Transverse colon (tissue), 4 donors: ENCODE measurements around the gene TSLP. TPM values are rescaled to one million over a fixed set of nuclear protein-coding genes. Genes with fewer than 3 reads are reported as not detected.

Experiments
- DNase-seq: peaks from one replicate; pipeline ENCODE4 v3.0.0-alpha.2; 2019
- H3K27ac ChIP-seq, 4 donors: fragments of 200-600 bp; sonication (generic); 2 replicates each; pipeline ENCODE4 v1.5.1; 2016 to 2018; ENCODE audit warnings: inconsistent platforms in 4 of 4
- H3K27me3 ChIP-seq: fragments of 200-600 bp; sonication (generic); 2 replicates; pipeline ENCODE4 v1.5.1; 2017; ENCODE audit warnings: inconsistent platforms
- H3K36me3 ChIP-seq, 4 donors: fragments of 200-600 bp; sonication (generic); 2 replicates each; pipeline ENCODE4 v1.5.1; 2017 to 2019; ENCODE audit warnings: inconsistent platforms in 4 of 4
- H3K4me1 ChIP-seq, 4 donors: fragments of 200-600 bp; sonication (generic); 2 replicates each; pipeline ENCODE4 v1.5.1; 2017 to 2020; ENCODE audit warnings: inconsistent platforms in 4 of 4
- H3K4me3 ChIP-seq, 4 donors: fragments of 200-600 bp; sonication (generic); 1 replicate in 1 of 4; 2 replicates in 3 of 4; pipeline versions ENCODE4 v1.5.1 to v1.6.1; 2017 to 2019; ENCODE audit warnings: inconsistent platforms in 4 of 4
- H3K9me3 ChIP-seq, 2 donors: fragments of 200-600 bp; sonication (generic); 2 replicates each; pipeline ENCODE4 v1.5.1; 2017 to 2019; ENCODE audit warnings: inconsistent platforms in 2 of 2
- EP300 ChIP-seq: sonication (generic); formaldehyde crosslinking; IDR thresholded peaks from one replicate; pipeline ENCODE4 v1.6.1; 2017; ENCODE audit warnings: antibody characterized with exemption, low read depth
- POLR2A ChIP-seq: fragments of 450-650 bp; IDR thresholded peaks from one replicate; pipeline ENCODE4 v1.6.1; 2016; ENCODE audit warnings: antibody characterized with exemption, mild to moderate bottlenecking, moderate library complexity
- POLR2AphosphoS5 ChIP-seq, 3 donors: sonication (generic); formaldehyde crosslinking; IDR thresholded peaks; one replicate each; pipeline ENCODE4 v1.6.1; 2016; ENCODE audit warnings: antibody characterized with exemption in 3 of 3
- WGBS, 2 donors: methylation state at CpG; one replicate each; pipeline ENCODE4 v1.1.5; 2018; ENCODE audit warnings: low coverage in 1 of 2; 5-methylcytosine and 5-hydroxymethylcytosine counted together
- in situ Hi-C, 4 donors: fragments of 200-750 bp; cut with MboI; loops; one replicate each; pipeline versions ENCODE4 v1.15.0 to v1.15.1; 2017; ENCODE audit warnings: low sequenced_read_pairs in 3 of 4, low pct_ligation_motif_present in 1 of 4, low pct_unique_long_range_greater_than_20kb in 1 of 4
- intact Hi-C: fragments of 100-400 bp; cut with DNase I; formaldehyde crosslinking; loops from one replicate; pipeline ENCODE4 v1.15.1; 2023; ENCODE audit warnings: low total_unique reads
- total RNA-seq, 4 donors: library from RNA; depleted of rRNA; stranded (reverse); fragments of >200 nt; gene quantifications; one replicate each; pipeline ENCODE4 v1.1.0, GENCODE V29; 2016
- TF ChIP-seq, protein P1 (sequence below), 5 experiments: fragments of 200-600 bp in 3 of 5; fragments of 450-650 bp in 2 of 5; sonication (generic) in 3 of 5; IDR thresholded peaks; 1 replicate in 2 of 5; 2 replicates in 3 of 5; pipeline ENCODE4 v1.5.1; 2016 to 2017; ENCODE audit warnings: antibody characterized with exemption in 5 of 5, inconsistent platforms in 3 of 5, mild to moderate bottlenecking in 2 of 5, moderate library complexity in 1 of 5

The TSLP gene
- total RNA-seq, 4 donors from 2014 or later = 0.27 TPM; not detected in 3

GRCh38 chr5:111095982-111096381 lies 24.5 kb downstream of the TSLP start:
- no peak for DNase-seq
- H3K36me3 ChIP-seq = peaks cover 0 to 23% (median 8%) of the 10 kb centered on the region in 4 donors
- WGBS, 2 donors = 83 to 100% methylated on average over 1 of the region's 1 CpG
- no peak overlapping the region for H3K4me3 ChIP-seq
- H3K27ac ChIP-seq = no peak overlapping the region
- no peaks in the 10 kb centered on the region for H3K27me3 ChIP-seq
- H3K4me1 ChIP-seq = peaks cover 19 to 25% (median 22%) of the 10 kb centered on the region in 4 donors
- in situ Hi-C loops (no loop called here), intact Hi-C loops (no loop called here)
- H3K9me3 ChIP-seq = no peaks in the 10 kb centered on the region
- TF ChIP-seq EP300 = no peak
- TF ChIP-seq POLR2AphosphoS5 (IDR thresholded peaks at IDR 0.05) = no peak
- TF ChIP-seq POLR2A = no peak
- TF ChIP-seq, protein P1, sequence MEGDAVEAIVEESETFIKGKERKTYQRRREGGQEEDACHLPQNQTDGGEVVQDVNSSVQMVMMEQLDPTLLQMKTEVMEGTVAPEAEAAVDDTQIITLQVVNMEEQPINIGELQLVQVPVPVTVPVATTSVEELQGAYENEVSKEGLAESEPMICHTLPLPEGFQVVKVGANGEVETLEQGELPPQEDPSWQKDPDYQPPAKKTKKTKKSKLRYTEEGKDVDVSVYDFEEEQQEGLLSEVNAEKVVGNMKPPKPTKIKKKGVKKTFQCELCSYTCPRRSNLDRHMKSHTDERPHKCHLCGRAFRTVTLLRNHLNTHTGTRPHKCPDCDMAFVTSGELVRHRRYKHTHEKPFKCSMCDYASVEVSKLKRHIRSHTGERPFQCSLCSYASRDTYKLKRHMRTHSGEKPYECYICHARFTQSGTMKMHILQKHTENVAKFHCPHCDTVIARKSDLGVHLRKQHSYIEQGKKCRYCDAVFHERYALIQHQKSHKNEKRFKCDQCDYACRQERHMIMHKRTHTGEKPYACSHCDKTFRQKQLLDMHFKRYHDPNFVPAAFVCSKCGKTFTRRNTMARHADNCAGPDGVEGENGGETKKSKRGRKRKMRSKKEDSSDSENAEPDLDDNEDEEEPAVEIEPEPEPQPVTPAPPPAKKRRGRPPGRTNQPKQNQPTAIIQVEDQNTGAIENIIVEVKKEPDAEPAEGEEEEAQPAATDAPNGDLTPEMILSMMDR (IDR thresholded peaks at IDR 0.05) = no peak

GRCh38 chr5:111099058-111099778 lies 27.7 kb downstream of the TSLP start:
- in situ Hi-C loops (no loop called here), intact Hi-C loops (no loop called here)
- Histone ChIP-seq H3K4me3 (no peak overlapping the region), H3K36me3 (peaks cover 0 to 34% (median 15%) of the 10 kb centered on the region in 4 donors), H3K4me1 (peaks cover under 1 to 5% (median 3%) of the 10 kb centered on the region in 4 donors), H3K27ac (no peak overlapping the region), H3K27me3 (no peaks in the 10 kb centered on the region), H3K9me3 (no peaks in the 10 kb centered on the region)
- TF ChIP-seq POLR2AphosphoS5 (IDR thresholded peaks at IDR 0.05) (no peak), POLR2A (no peak), EP300 (no peak)
- TF ChIP-seq, protein P1 (IDR thresholded peaks at IDR 0.05) = no peak
- DNase-seq = no peak
- 77% methylated on average over 1 of the region's 1 CpG; no CpG with 5 or more reads in 1 of the 2 donors for WGBS, 2 donors

GRCh38 chr5:111106320-111106948 lies 34.9 kb downstream of the TSLP start:
- TF ChIP-seq, protein P1 (IDR thresholded peaks at IDR 0.05) = no peak
- no peak for TF ChIP-seq POLR2AphosphoS5 (IDR thresholded peaks at IDR 0.05)
- TF ChIP-seq POLR2A = no peak
- TF ChIP-seq EP300 = no peak
- no peak overlapping the region for H3K4me3 ChIP-seq
- no peak overlapping the region for H3K27ac ChIP-seq
- 92 to 94% methylated on average over 1 to 2 of the region's 2 CpGs for WGBS, 2 donors
- H3K27me3 ChIP-seq = no peaks in the 10 kb centered on the region
- no peaks in the 10 kb centered on the region for H3K4me1 ChIP-seq
- intact Hi-C loops (no loop called here), in situ Hi-C loops (no loop called here)
- no peak for DNase-seq
- H3K36me3 ChIP-seq = peaks cover 0 to 62% (median 27%) of the 10 kb centered on the region in 4 donors
- no peaks in the 10 kb centered on the region for H3K9me3 ChIP-seq

GRCh38 chr5:111107371-111107770 lies 35.9 kb downstream of the TSLP start:
- in situ Hi-C loops = no loop called here
- intact Hi-C loops = no loop called here
- no peaks in the 10 kb centered on the region for H3K9me3 ChIP-seq
- no peak overlapping the region for H3K4me3 ChIP-seq
- no peak overlapping the region for H3K27ac ChIP-seq
- TF ChIP-seq EP300 (no peak), POLR2A (no peak), POLR2AphosphoS5 (IDR thresholded peaks at IDR 0.05) (no peak)
- TF ChIP-seq, protein P1 (IDR thresholded peaks at IDR 0.05) = no peak
- peaks cover 0 to 69% (median 31%) of the 10 kb centered on the region in 4 donors for H3K36me3 ChIP-seq
- WGBS, 2 donors = 89 to 92% methylated on average over 2 of the region's 2 CpGs
- H3K4me1 ChIP-seq = no peaks in the 10 kb centered on the region
- no peaks in the 10 kb centered on the region for H3K27me3 ChIP-seq
- no peak for DNase-seq
